Naive thymus-derived CD4-positive, alpha-beta T cell (primary cell): ENCODE measurements around the gene GOPC. TPM values are rescaled to one million over a fixed set of nuclear protein-coding genes. Genes with fewer than 3 reads are reported as not detected.

Experiments used
- ATAC-seq: fragments of 150-1000 bp; cut with Tn5 transposase; 2 replicates; pipeline ENCODE4 v1.10.0; 2021; ENCODE audit warnings: mild to moderate bottlenecking, moderate library complexity
- CTCF ChIA-PET: fragments of 350-600 bp; sonication (Branson Sonifier 250); formaldehyde crosslinking; loops from one replicate; lab custom pipeline; 2021; ENCODE audit warnings: antibody characterized with exemption; lab: Charles Lee
- POLR2A ChIA-PET: fragments of 350-600 bp; sonication (Branson Sonifier 250); formaldehyde crosslinking; loops from one replicate; lab custom pipeline; 2021; ENCODE audit warnings: antibody characterized with exemption, inconsistent platforms; lab: Charles Lee
- DNase-seq, 9 donors: peaks; one replicate each; pipeline versions ENCODE4 v3.0.0 to v3.0.0-alpha.2; 2020 to 2022; ENCODE audit warnings: mixed read lengths in 1 of 9
- H3K27ac ChIP-seq: one replicate; pipeline ENCODE4 v1.7.0; 2013; ENCODE audit warnings: mild to moderate bottlenecking, low read depth, low read length, moderate library complexity
- H3K27me3 ChIP-seq, 2 donors: one replicate each; pipeline ENCODE4 v1.7.0; 2013; ENCODE audit warnings: low read length in 2 of 2, mild to moderate bottlenecking in 2 of 2, moderate library complexity in 2 of 2; ENCODE audit not compliant: control insufficient read depth in 2 of 2, insufficient read depth in 2 of 2
- H3K36me3 ChIP-seq, 3 experiments: 1 replicate in 2 of 3; 2 replicates in 1 of 3; pipeline ENCODE4 v1.7.0; 2013; ENCODE audit warnings: low read length in 3 of 3, mild to moderate bottlenecking in 3 of 3, moderate library complexity in 1 of 3; ENCODE audit not compliant: insufficient read depth in 3 of 3, control insufficient read depth in 2 of 3
- H3K4me1 ChIP-seq, 2 donors: one replicate each; pipeline ENCODE4 v1.7.0; 2013; ENCODE audit warnings: low read length in 2 of 2, mild to moderate bottlenecking in 2 of 2, moderate library complexity in 1 of 2; ENCODE audit not compliant: control insufficient read depth in 2 of 2, insufficient read depth in 2 of 2
- H3K4me3 ChIP-seq: 2 replicates; pipeline ENCODE4 v1.7.0; 2013; ENCODE audit warnings: mild to moderate bottlenecking, low read length
- H3K9me3 ChIP-seq, 3 experiments: 1 replicate in 2 of 3; 2 replicates in 1 of 3; pipeline ENCODE4 v1.7.0; 2013; ENCODE audit warnings: low read length in 3 of 3; ENCODE audit not compliant: control insufficient read depth in 2 of 3
- H3K27ac Mint-ChIP-seq, 9 donors: one replicate each; pipeline ENCODE4 v1.8.0; 2020 to 2022; ENCODE audit warnings: mixed read lengths in 9 of 9, mild to moderate bottlenecking in 8 of 9, moderate library complexity in 5 of 9, inconsistent platforms in 2 of 9
- H3K27me3 Mint-ChIP-seq, 5 donors: one replicate each; pipeline ENCODE4 v1.8.0; 2021 to 2022; ENCODE audit warnings: mixed read lengths in 5 of 5, mild to moderate bottlenecking in 1 of 5
- H3K36me3 Mint-ChIP-seq, 5 donors: one replicate each; pipeline ENCODE4 v1.8.0; 2020 to 2022; ENCODE audit warnings: mixed read lengths in 5 of 5, mild to moderate bottlenecking in 3 of 5, inconsistent platforms in 1 of 5
- H3K4me1 Mint-ChIP-seq, 7 donors: one replicate each; pipeline ENCODE4 v1.8.0; 2020 to 2022; ENCODE audit warnings: mixed read lengths in 7 of 7, mild to moderate bottlenecking in 3 of 7, inconsistent platforms in 1 of 7
- H3K4me3 Mint-ChIP-seq, 10 donors: one replicate each; pipeline ENCODE4 v1.8.0; 2020 to 2022; ENCODE audit warnings: mild to moderate bottlenecking in 10 of 10, mixed read lengths in 10 of 10, moderate library complexity in 6 of 10, inconsistent platforms in 2 of 10
- H3K9me3 Mint-ChIP-seq, 11 donors: one replicate each; pipeline ENCODE4 v1.8.0; 2020 to 2022; ENCODE audit warnings: mixed read lengths in 11 of 11, mild to moderate bottlenecking in 4 of 11, inconsistent platforms in 1 of 11, moderate library complexity in 1 of 11
- intact Hi-C, 2 donors: fragments of 100-400 bp; cut with micrococcal nuclease; formaldehyde crosslinking; loops; one replicate each; pipeline ENCODE4 v1.15.1; 2023
- polyA plus RNA-seq, 2 donors: library from polyadenylated mRNA; unstranded; fragments of 300-500 nt; fragmentation: Illumina TruSeq; gene quantifications; one replicate each; pipeline ENCODE4 v1.2.3, GENCODE V29; 2021
- total RNA-seq, 6 experiments: library from RNA in 5 of 6; stranded (reverse) in 5 of 6; gene quantifications; 1 replicate in 5 of 6; 2 replicates in 1 of 6; pipeline ENCODE4 v1.2.3 and lab custom pipeline; 2021 to 2026

Gene GOPC
- total and polyA plus RNA-seq, 7 experiments from 2014 or later, result 14.3 to 39.4 (median 19.5) TPM

GRCh38 chr6:117544716-117545115, 57.6 kb downstream of the GOPC start:
- no peak for DNase-seq
- Histone ChIP-seq H3K9me3 (no peaks in the 10 kb centered on the region), H3K36me3 (no peaks in the 10 kb centered on the region), H3K27ac (no peak overlapping the region), H3K27me3 (no peaks in the 10 kb centered on the region), H3K4me1 (peaks cover 10 to 23% of the 10 kb centered on the region in 2 donors), H3K4me3 (no peak overlapping the region)
- Mint-ChIP-seq H3K27me3 (peaks cover 0 to 11% (median 0%) of the 10 kb centered on the region in 5 donors), H3K9me3 (no peaks in the 10 kb centered on the region), H3K36me3 (peaks cover 0 to 8% (median 0%) of the 10 kb centered on the region in 5 donors), H3K4me3 (no peak overlapping the region), H3K4me1 (peaks cover 18 to 29% (median 26%) of the 10 kb centered on the region in 7 donors), H3K27ac (no peak overlapping the region)
- ATAC-seq, result no peak
- POLR2A ChIA-PET, result no interaction called here
- intact Hi-C loops, result loop anchor here in 1 of 2 donors (5.0 kb wide), 1 partner anchor 1348 kb away; the partner anchor contains the start of gene ASF1A
- CTCF ChIA-PET, result no interaction called here

- intact Hi-C loops, result no loop called here
- no peaks in the 10 kb centered on the region for H3K9me3 Mint-ChIP-seq
- POLR2A ChIA-PET, result no interaction called here
Observed at GRCh38 chr6:117542493-117542892, 59.8 kb downstream of the GOPC start.

GRCh38 chr6:117540670-117541069, 61.6 kb downstream of the GOPC start:
- Mint-ChIP-seq H3K36me3 (peaks cover 0 to 16% (median 0%) of the 10 kb centered on the region in 5 donors), H3K4me1 (peaks cover 0 to 3% (median 0%) of the 10 kb centered on the region in 7 donors), H3K27ac (no peak overlapping the region), H3K4me3 (no peak overlapping the region), H3K27me3 (peaks cover 9 to 24% (median 13%) of the 10 kb centered on the region in 5 donors), H3K9me3 (no peaks in the 10 kb centered on the region)
- ChIA-PET POLR2A (interaction anchor here (0.7 kb wide), 1 partner anchor 63 kb away, joined by 3 read pairs; no protein-coding TSS in a partner anchor), CTCF (no interaction called here)
- H3K27ac ChIP-seq, result no peak overlapping the region
- H3K4me1 ChIP-seq, result no peaks in the 10 kb centered on the region
- intact Hi-C loops, result no loop called here
- H3K9me3 ChIP-seq, result no peaks in the 10 kb centered on the region
- H3K36me3 ChIP-seq, result no peaks in the 10 kb centered on the region
- H3K4me3 ChIP-seq, result no peak overlapping the region
- DNase-seq, result no peak
- no peak for ATAC-seq
- H3K27me3 ChIP-seq, result no peaks in the 10 kb centered on the region

More at GRCh38 chr6:117542493-117542892, 59.8 kb downstream of the GOPC start:
- CTCF ChIA-PET, result no interaction called here
- H3K27me3 Mint-ChIP-seq, result peaks cover 0 to 18% (median 12%) of the 10 kb centered on the region in 5 donors
- DNase-seq (no peak), ATAC-seq (no peak)
- Histone ChIP-seq H3K27me3 (no peaks in the 10 kb centered on the region), H3K4me3 (no peak overlapping the region), H3K4me1 (peaks cover 0 to 4% of the 10 kb centered on the region in 2 donors), H3K36me3 (no peaks in the 10 kb centered on the region), H3K9me3 (no peaks in the 10 kb centered on the region), H3K27ac (no peak overlapping the region)
- peaks cover 5 to 10% (median 10%) of the 10 kb centered on the region in 7 donors for H3K4me1 Mint-ChIP-seq
- H3K4me3 Mint-ChIP-seq, result no peak overlapping the region
- no peak overlapping the region for H3K27ac Mint-ChIP-seq
- peaks cover 0 to 16% (median 0%) of the 10 kb centered on the region in 5 donors for H3K36me3 Mint-ChIP-seq

- no peak overlapping the region for H3K4me3 ChIP-seq
- Mint-ChIP-seq H3K9me3 (no peaks in the 10 kb centered on the region), H3K27me3 (peaks cover 9 to 28% (median 13%) of the 10 kb centered on the region in 5 donors), H3K4me1 (peaks cover 0 to 3% (median 0%) of the 10 kb centered on the region in 7 donors), H3K27ac (no peak overlapping the region), H3K36me3 (peaks cover 0 to 16% (median 0%) of the 10 kb centered on the region in 5 donors), H3K4me3 (no peak overlapping the region)
- CTCF ChIA-PET, result no interaction called here
- H3K9me3 ChIP-seq, result no peaks in the 10 kb centered on the region
- H3K36me3 ChIP-seq, result no peaks in the 10 kb centered on the region
- no peak for DNase-seq
- no peak for ATAC-seq
- no peaks in the 10 kb centered on the region for H3K27me3 ChIP-seq
- intact Hi-C loops, result no loop called here
- H3K4me1 ChIP-seq, result no peaks in the 10 kb centered on the region
- no peak overlapping the region for H3K27ac ChIP-seq
- POLR2A ChIA-PET, result no interaction called here
Observed at GRCh38 chr6:117538615-117539014, 63.7 kb downstream of the GOPC start.

GRCh38 chr6:117536317-117536716, 66.0 kb downstream of the GOPC start:
- no peak overlapping the region for H3K27ac ChIP-seq
- no peak overlapping the region for H3K4me3 ChIP-seq
- H3K27me3 ChIP-seq, result no peaks in the 10 kb centered on the region
- Mint-ChIP-seq H3K27ac (no peak overlapping the region), H3K27me3 (peaks cover 9 to 28% (median 13%) of the 10 kb centered on the region in 5 donors), H3K9me3 (no peaks in the 10 kb centered on the region), H3K4me3 (no peak overlapping the region), H3K36me3 (peaks cover 0 to 16% (median 0%) of the 10 kb centered on the region in 5 donors), H3K4me1 (peaks cover 0 to 3% (median 0%) of the 10 kb centered on the region in 7 donors)
- intact Hi-C loops, result no loop called here
- ATAC-seq (no peak), DNase-seq (no peak)
- POLR2A ChIA-PET, result no interaction called here
- no peaks in the 10 kb centered on the region for H3K36me3 ChIP-seq
- CTCF ChIA-PET, result interaction anchor here (0.8 kb wide), 1 partner anchor 12 kb away, joined by 3 read pairs; no protein-coding TSS in a partner anchor
- no peaks in the 10 kb centered on the region for H3K4me1 ChIP-seq
- H3K9me3 ChIP-seq, result no peaks in the 10 kb centered on the region

GRCh38 chr6:117534974-117535373, 67.3 kb downstream of the GOPC start:
- H3K27me3 Mint-ChIP-seq, result peaks cover 9 to 28% (median 12%) of the 10 kb centered on the region in 5 donors
- no peaks in the 10 kb centered on the region for H3K9me3 ChIP-seq
- no peaks in the 10 kb centered on the region for H3K36me3 ChIP-seq
- ATAC-seq (no peak), DNase-seq (no peak)
- CTCF ChIA-PET, result no interaction called here
- H3K4me1 ChIP-seq, result no peaks in the 10 kb centered on the region
- no peaks in the 10 kb centered on the region for H3K9me3 Mint-ChIP-seq
- no peak overlapping the region for H3K27ac ChIP-seq
- intact Hi-C loops, result no loop called here
- H3K4me3 ChIP-seq, result no peak overlapping the region
- H3K4me3 Mint-ChIP-seq, result no peak overlapping the region
- H3K36me3 Mint-ChIP-seq, result peaks cover 0 to 9% (median 0%) of the 10 kb centered on the region in 5 donors
- POLR2A ChIA-PET, result no interaction called here
- peaks cover 0 to 3% (median 0%) of the 10 kb centered on the region in 7 donors for H3K4me1 Mint-ChIP-seq
- H3K27ac Mint-ChIP-seq, result no peak overlapping the region
- no peaks in the 10 kb centered on the region for H3K27me3 ChIP-seq

- Mint-ChIP-seq H3K9me3 (no peaks in the 10 kb centered on the region), H3K27ac (no peak overlapping the region), H3K4me3 (no peak overlapping the region), H3K27me3 (peaks cover 9 to 22% (median 12%) of the 10 kb centered on the region in 5 donors), H3K4me1 (peaks cover 0 to 3% (median 0%) of the 10 kb centered on the region in 7 donors), H3K36me3 (peaks cover 0 to 5% (median 0%) of the 10 kb centered on the region in 5 donors)
- H3K27ac ChIP-seq, result no peak overlapping the region
- no peaks in the 10 kb centered on the region for H3K4me1 ChIP-seq
- ChIA-PET POLR2A (no interaction called here), CTCF (no interaction called here)
- DNase-seq (no peak), ATAC-seq (no peak)
- H3K36me3 ChIP-seq, result no peaks in the 10 kb centered on the region
- H3K27me3 ChIP-seq, result no peaks in the 10 kb centered on the region
- H3K9me3 ChIP-seq, result no peaks in the 10 kb centered on the region
- intact Hi-C loops, result no loop called here
- H3K4me3 ChIP-seq, result no peak overlapping the region
Observed at GRCh38 chr6:117533775-117534174, 68.5 kb downstream of the GOPC start.
